NCI-H1417 (cell line): ENCODE measurements around the gene MRPS26.
"Not testable (repeated sequence)": the region's sequence is repeated elsewhere in the genome, so short reads cannot be mapped to it uniquely, and the experiment has no call there.

Source experiments
- DNase-seq, 3 experiments: peaks; one replicate each; lab custom pipeline; 2025; lab: John Stamatoyannopoulos, UW

The MRPS26 gene

DNA sequence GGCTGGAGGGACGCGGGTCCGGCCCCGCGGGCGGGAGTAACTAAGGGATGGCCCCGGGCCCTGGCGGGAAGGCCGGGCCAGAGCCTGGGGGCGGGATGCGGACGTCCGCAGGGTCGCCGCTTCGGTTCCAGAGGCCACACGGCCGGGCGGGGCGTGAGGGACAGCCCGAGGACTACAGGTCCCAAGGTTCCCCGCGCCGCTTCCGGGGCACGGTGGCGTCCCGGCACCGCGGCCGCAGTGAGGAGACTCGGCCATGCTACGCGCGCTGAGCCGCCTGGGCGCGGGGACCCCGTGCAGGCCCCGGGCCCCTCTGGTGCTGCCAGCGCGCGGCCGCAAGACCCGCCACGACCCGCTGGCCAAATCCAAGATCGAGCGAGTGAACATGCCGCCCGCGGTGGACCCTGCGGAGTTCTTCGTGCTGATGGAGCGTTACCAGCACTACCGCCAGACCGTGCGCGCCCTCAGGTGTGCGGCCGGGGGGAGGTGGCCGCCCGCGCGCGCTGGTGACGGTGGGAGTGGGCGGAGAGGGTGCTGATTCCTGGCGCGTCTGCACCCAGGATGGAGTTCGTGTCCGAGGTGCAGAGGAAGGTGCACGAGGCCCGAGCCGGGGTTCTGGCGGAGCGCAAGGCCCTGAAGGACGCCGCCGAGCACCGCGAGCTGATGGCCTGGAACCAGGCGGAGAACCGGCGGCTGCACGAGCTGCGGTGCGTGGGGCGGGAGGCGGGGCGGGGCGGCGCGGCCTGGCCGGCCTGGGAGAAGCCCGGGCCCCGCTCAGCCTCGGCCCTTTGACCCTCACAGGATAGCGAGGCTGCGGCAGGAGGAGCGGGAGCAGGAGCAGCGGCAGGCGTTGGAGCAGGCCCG, at the start of gene MRPS26:
Gene MRPS26, plus strand, starts transcription at position 237 of the 861 bp plus-strand sequence. Its CDS starts 17 bp downstream, at position 254.
- peak; percentile 90 to 98 (median 98) for DNase-seq

DNA sequence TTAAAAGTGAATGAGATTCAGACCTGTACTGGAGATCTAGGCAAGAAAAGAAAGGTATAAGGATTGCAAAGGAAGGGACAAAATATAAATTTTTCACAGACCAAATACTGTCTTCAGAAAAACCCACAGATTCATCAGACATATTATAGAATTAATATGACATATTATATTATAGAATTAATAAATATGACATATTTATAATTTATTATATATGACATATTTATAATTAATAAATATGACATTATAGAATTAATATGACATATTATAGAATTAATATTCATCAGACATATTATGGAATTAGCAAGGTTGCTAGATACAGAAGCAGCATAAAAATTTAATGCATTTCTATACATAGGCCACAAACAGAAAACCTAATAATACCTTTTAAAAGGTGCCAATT, 47.1 kb upstream of the MRPS26 start:
- DNase-seq: no peak

DNA sequence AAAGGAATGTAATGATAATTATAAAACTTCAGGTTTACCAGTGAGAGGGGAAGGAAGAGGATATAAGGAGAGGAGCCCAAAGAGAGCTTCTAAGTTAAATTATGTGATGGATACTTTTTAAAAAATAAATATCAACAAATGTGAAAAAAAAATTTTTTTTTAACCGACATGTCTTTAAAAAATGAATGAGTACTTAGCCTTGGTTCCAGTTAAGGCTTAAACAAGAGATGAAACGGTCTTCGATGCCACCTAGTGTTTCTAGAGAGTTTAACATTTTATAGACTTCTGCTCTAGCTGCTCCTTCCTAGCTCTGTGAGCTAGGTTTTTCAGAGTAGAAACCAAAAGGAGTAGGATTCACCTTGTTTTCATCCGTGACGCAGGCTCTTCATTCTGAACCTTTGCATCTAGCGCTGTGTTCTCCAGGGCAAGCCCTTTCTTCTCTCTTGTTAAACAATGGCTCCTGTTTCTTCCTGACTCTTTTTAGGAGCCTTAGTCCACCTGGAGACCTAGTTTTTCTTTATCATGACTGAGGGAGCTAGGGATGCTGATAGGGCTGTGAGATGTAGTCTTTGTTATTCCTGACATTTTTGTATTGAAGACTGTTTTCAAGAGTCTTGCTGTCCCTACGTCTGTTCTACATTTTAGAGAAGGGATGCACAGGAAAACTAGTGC, 44.9 kb upstream of the MRPS26 start:
- DNase-seq: peak; percentile 42 to 82 (median 58)

GRCh38 chr20:3003416-3003815, 42.4 kb upstream of the MRPS26 start:
- no peak for DNase-seq

- DNase-seq: peak in 2 of 3 experiments; percentile 15 to 54
Measured at GRCh38 chr20:3010985-3011723, 34.7 kb upstream of the MRPS26 start.

DNA sequence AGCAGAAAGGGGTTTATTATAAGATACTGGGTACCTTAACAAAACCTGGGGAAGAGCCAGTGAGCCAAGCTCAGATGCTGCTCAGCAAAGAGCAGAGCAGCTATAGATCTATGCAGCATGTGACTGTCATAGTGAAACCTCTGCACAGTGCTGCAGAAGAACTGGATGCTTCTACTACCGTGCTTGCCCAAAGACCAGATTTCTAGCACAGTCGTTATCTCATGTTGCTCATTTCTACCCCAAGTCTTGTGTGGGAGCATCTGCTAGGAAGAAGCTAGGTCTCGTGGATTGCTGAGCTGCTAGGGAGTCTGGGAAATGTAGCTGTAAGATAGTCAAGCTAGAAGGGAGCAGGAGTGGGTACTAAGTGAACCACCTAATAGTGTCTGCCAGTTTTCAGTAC, 34.1 kb upstream of the MRPS26 start:
- no peak for DNase-seq

- no peak for DNase-seq
Measured at GRCh38 chr20:3013771-3014170, 32.1 kb upstream of the MRPS26 start.

DNA sequence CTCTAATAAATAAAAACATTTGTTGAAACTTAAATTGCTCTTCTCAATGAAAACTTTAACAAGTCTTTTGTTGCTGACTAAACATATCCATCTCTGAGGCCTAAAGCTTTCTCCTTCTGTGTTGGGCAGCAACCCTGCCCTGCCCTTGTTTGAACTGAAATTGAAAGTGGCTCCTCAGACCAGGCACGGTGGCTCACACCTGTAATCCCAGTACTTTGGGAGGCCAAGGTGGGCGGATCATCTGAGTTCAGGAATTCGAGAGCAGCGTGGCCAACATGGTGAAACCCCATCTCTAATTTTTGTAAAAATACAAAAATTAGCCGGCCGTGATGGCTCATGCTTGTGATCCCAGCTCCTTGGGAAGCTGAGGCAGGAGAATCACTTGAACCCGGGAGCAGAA, 31.7 kb upstream of the MRPS26 start:
- DNase-seq: no peak

DNA sequence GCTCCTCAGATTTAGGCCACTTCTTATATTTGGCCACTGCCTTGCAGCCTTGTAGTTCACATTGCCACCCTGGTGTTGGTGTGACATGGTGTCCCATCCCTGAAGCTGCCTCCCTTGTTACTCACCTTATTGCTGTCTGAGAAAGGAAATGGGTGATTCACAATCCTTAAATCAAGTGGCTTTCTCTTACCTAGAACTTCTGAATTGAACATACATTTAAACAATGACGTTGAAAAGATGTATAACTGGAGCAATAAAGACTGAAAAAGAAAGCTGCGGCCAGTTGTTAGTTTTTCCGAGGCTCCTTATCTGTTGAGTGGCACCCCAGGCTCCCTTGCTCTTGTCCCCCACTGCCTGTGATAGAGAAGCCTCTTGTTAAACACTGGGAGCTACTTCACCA, 31.2 kb upstream of the MRPS26 start:
- DNase-seq: no peak

GRCh38 chr20:3015302-3015701, 30.6 kb upstream of the MRPS26 start:
- not testable (repeated sequence) for DNase-seq

GRCh38 chr20:3021327-3021726, 24.5 kb upstream of the MRPS26 start:
- no peak for DNase-seq

DNA sequence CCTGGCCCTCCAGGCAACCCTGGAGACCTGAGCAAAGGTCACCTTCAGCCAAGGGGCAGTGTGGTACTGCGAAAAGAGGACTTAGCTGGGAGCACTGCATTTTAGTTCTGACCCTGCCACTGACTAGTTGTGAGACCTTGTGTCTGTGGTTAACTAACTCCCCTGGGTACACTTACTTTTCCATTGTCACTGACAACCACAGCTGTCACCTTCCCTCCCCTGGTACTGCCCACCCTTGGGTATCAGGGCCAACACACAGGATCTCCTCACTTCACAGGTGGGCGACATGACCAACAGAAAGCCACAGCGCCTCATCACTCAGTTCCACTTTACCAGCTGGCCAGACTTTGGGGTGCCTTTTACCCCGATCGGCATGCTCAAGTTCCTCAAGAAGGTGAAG, 24.1 kb upstream of the MRPS26 start:
- DNase-seq: no peak

- DNase-seq: not testable (repeated sequence)
Measured at GRCh38 chr20:3022559-3023490, 23.0 kb upstream of the MRPS26 start.

DNA sequence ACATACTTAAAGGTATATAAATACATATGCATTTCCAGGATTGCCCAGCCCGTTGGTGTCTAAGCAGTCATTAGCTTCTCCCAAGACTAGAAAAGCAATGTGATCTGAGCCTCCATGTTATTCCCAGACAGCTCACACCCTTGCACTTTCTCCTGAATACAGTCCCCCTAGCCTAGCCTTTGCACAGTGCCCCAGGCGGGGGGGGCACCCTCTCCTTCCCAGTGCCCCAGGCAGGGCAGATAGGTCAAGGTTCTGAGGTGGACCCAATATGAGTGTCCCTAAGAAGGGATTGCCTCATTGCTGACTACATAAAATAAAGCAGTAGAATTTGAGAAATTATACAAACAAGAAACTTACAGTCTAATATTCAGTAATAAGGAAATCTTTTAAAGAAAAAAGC, 17.9 kb upstream of the MRPS26 start:
- DNase-seq: no peak

- no peak for DNase-seq
Measured at GRCh38 chr20:3031524-3032147, 14.2 kb upstream of the MRPS26 start.

GRCh38 chr20:3032624-3033023, 13.2 kb upstream of the MRPS26 start:
- DNase-seq: no peak

GRCh38 chr20:3037654-3038053, 8.2 kb upstream of the MRPS26 start:
- no peak for DNase-seq

DNA sequence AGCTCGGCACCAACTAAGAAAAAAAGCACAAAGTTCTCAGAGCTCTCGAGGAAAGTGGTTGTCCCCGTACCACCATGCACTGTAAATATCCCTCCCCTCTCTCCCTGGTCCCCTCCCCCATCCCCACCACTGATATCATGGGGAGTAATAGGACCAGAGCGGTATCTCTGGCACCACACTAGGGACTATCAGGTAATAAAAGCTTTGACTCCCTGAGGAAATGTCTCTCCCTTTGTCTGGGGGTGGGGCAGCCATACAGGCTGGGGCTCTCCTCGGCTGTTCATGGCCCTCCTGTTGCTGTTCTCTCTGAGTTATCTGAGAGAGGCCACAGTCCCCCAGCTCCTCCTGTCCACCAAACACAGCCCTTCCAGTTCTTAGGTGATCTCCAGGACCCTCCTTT, 7.4 kb upstream of the MRPS26 start:
- no peak for DNase-seq

DNA sequence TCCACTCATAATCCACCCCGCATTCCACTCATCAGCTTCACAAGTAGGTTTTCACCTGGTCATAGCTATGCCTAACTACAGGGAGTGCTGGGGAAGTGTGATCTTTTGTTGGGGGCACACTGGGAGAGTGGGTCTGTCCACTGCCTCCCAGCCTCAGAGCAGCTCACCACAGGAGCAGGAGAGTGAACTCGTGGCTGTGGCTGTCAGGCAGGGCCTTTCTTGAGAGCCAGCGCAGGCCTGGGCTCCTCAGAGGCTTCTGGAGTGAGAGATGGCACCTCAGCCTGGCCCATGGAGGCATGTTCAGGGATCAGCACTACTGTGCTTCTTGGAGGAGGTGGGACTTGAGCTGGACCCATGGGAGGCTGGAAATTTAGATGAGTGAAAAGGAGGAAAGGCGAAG, 6.4 kb upstream of the MRPS26 start:
- no peak for DNase-seq

GRCh38 chr20:3040086-3040485, 5.8 kb upstream of the MRPS26 start:
- no peak for DNase-seq

DNA sequence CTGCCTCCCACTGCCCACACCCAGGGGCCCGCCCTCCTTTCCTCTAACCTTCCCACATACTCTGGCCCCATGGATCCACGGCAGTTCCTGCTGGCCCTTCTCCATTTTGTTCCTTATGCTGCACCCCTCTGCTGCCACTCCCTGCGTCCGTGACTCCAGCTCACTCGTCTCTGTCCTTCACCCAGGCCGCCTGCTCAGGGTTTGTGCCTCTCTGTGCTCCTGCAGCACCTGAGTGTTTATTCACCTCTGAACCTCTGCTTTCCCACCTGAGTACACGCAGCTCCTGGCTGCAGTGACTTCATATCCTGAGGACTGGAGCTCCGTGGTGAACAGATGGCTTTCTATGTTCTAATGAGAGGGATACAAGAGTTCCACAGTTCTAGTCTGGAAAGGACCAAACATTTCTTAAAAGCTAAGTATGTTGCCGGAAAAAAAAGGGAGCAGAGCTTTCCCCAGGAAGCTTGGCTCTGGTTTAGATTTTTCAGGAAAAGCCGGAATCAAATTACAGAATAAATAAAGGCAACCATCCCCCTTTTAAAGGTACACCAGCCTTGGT, 3.9 kb upstream of the MRPS26 start:
- DNase-seq: peak; percentile 39 to 66 (median 62)
